HG03135 (cell line): ENCODE results near the gene CPXM1.

Source experiments
- ATAC-seq: cut with Tn5 transposase; IDR thresholded peaks from one replicate; pipeline ENCODE4 v1.9.1; 2021; ENCODE audit warnings: mild to moderate bottlenecking, moderate library complexity; ENCODE audit not compliant: unreplicated experiment

The CPXM1 gene

GRCh38 chr20:2750491-2751251 lies 49.8 kb downstream of the CPXM1 start:
- no peak for ATAC-seq

DNA sequence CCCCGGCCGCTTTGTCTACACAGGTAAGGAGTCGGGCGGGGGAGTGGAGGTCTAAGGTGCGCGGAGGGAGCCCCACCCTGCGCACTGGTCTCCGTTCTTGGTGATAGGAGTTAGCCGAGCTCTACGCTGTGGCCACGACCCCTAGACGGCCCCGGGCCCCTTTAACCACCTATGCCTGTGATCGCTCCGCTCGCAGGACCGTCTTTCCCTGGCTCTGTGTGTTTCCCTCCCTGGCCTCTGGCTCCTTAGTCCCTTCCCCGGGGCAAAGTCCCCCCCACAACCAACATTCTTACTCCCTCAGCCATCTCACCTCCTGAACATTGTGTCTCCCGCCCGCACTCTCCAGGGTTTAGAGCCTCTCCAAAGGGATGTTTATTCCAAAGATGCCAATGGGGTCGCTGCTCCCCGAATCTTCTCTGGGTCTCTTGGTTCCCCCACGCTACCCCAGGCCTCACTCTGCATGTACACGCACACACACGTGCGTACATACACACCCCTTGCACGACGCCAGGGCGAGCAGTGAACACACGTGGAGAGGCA lies 50.4 kb downstream of the CPXM1 start:
- ATAC-seq = no peak

DNA sequence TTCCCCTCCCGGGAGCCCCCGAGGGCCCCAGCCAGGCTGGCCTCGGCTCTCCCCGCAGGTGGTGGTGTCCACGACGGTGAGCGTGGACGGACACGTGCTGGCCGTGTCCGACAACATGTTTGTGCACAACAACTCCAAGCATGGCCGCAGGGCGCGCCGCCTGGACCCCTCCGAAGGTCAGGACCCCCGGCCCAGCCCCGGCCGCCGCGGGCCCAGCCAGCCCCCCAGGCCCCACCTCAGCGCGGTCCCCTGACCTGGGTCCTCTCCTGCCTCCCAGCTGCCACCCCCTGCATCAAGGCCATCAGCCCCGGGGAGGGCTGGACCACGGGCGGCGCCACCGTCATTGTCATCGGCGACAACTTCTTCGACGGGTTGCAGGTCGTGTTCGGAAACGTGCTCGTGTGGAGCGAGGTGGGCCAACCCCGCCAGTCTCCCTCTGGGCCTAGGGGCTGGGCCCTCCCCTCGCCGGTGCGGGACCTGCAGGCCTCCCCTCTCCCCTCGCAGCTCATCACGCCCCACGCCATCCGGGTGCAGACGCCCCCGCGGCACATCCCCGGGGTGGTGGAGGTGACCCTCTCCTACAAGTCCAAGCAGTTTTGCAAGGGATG lies 51.0 kb downstream of the CPXM1 start:
- ATAC-seq = no peak

GRCh38 chr20:2748551-2749342 lies 51.7 kb downstream of the CPXM1 start:
- ATAC-seq = no peak

- no peak for ATAC-seq
Measured at GRCh38 chr20:2747676-2748235, 52.7 kb downstream of the CPXM1 start.

GRCh38 chr20:2746636-2747265 lies 53.7 kb downstream of the CPXM1 start:
- no peak for ATAC-seq

DNA sequence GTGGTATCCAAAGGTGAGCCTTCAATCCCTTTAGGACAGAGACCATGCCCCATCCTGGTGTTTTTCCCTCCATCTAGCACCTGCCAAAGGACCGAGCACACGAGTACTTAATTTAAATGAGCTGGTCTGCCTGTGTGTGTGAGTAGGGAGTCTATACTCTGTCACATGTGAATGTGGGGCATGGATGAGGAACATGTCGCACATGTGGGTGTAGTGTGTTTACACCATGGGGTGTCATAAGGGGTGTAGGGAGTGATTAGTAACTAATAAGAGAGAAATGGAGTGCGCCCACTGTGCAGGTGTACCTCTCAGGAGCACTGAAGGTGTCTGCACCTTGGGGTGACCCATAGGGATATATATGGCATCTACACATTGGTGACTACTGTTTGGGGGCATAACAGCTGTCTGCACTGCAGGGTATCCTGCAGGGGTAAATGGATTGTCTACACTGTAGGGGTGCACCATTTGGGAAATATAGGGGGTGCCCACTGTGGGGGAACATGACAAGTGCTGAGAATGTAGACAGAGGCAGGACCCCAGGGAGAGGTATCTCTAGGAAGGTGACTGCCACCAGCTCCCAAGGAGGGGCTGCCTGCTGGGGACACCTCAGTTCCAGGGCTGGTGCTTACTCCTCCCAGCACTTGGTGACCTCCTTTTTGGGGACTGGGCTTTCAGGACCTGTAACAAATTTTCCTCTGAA lies 54.3 kb downstream of the CPXM1 start:
- no peak for ATAC-seq

DNA sequence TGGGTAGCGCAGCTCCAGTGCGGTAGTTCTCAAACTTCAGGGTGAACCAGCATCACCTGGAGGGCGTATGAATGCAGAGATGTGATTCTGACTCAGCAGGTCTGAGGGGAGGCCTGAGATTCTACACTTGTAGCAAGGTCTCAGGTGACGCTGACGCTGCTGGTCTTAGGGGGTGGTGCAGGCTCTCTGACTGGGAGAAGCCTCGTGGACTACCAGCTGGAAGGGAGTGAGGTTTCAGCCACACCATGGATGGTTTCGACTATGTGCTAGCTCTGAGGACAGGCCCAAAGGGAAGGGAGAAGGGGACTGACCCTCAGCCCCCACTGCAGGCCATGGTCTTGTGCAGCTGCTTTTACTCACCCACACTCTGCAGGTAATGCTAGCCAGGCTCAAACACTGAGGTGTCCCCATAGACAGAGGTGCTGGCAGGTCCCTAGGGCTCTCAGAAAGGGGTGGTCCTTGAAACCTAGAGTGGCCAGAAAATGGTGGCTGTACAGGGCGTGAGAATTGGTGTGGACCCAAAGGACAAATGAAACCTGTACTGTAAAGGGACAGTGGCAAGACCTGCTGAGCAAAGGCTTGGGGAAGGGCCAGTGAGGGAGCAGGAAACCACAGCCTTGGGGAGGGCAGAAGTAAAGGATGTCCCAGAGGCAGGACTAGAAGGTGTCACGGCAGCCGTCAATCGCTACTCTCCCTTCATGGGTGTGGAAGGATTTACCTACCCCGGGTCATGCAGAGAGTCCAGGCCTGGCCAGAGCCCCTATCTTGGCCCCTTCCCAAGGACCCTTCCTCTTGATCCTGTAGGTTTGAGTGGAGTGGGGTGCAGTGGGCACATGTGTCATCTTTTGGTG lies 55.1 kb downstream of the CPXM1 start:
- ATAC-seq = no peak
